NCI-H510A treated with DMSO at 0.1 percent for 48 hours (cell line): Measurements from ENCODE around the gene ATRNL1.
"Not testable (repeated sequence)": the region's sequence is repeated elsewhere in the genome, so short reads cannot be mapped to it uniquely, and the experiment has no call there.

Experiments used
- DNase-seq: peaks from one replicate; lab custom pipeline; 2025; lab: John Stamatoyannopoulos, UW

The ATRNL1 gene

DNA sequence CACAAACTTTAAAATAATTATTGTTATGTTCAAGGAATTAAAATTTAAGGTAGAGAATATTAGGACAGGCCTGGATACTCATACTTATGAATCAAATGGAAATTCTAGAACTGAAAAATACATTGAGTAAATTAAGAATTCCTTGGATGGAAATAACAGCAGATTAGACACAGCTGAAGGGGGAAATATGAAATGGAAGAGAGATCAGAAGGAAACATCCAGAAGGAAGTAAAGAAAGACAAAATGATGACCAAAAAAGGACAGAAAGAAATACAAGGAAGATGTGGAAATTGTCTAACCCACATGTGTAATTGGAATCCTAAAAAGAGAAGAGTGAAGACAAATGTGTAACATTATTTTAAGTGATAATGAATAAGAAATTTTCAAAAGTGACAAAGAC is 128.9 kb downstream of the ATRNL1 start:
- no peak for DNase-seq

DNA sequence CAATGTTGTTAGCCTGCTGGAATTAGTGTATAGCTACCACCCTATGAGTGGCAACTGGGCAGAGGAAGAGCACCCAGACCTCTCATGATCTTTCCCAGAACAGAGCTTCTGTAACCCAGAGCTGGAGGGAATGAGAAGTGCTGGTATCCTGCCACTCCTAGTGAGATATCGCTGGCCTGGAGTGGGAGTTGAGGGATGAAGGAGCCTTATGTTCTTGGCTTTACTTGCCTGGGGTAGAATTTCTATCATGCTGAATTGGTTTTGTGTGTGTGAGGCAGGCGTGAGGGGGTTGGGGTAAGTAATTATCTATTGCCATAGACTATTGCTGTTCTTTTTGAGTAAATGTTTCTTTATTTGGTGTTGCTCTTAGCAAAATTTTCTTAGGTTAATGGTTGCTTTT is 146.6 kb downstream of the ATRNL1 start:
- DNase-seq, result no peak

DNA sequence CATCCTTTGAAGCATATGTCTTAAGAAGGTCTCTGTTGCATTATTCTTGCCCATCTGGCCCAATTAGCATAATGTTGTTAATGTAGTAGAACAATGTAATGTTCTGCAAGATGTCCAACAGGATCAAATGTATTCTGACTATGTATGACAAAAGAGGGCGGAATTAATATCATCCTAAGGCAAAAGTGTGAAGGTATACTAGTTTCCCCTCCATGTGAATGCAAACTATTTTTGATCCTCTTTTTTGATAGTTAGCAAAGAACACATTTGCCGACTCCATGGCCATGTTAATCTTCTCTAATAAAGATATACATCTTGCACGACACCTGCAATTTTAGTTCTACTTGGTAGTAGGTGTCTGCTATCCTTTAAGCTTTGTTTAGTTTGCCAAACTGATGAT is 157.6 kb downstream of the ATRNL1 start:
- no peak for DNase-seq

DNA sequence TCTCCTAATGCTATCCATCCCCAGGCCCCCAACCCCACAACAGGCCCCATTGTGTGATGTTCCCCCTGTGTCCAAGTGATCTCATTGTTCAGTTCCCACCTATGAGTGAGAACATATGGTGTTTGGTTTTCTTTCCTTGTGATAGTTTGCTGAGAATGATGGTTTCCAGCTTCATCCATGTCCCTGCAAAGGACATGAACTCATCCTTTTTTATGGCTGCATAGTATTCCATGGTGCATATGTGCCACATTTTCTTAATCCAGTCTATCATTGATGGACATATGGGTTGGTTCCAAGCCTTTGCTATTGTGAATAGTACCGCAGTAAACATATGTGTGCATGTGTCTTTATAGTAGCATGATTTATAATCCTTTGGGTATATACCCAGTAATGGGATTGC is 160.6 kb downstream of the ATRNL1 start:
- not testable (repeated sequence) for DNase-seq

DNA sequence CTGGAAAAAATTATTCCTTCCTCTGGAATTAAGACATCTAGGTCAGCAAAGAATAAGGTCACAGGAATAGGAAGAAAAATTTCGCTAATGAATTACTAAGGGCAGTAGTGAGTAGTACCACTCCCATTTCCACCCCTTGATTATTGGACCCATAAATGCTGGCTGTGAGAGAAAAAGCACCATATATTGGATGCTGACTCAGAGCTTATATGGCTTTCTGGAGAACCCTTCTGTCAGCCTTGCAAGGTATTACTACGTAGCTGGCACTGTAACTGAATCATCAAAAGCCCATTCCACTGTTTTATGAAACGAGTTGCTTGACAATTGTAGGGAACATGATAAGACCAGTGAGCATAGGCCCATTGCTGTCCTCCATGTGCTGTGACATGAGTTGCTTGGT is 179.3 kb downstream of the ATRNL1 start:
- DNase-seq, result no peak

DNA sequence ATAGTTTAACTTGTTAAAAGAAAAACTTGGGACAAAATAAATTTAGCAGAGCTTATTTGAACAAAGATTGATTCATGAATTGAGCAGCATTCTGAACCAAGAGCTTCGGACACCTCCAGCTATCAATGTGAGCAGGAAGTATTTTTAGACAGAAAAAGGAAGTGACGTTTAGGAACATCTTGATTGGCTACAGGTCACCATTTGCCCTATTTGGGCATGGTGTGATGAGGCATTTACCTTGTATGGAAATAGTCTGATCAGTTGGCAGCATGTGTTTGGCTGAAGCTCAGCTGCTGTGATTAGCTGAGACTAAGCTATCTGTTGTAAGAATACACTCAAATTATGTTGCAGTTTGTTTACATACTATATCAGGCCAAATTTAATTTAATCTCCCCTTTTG is 185.1 kb downstream of the ATRNL1 start:
- DNase-seq, result no peak

DNA sequence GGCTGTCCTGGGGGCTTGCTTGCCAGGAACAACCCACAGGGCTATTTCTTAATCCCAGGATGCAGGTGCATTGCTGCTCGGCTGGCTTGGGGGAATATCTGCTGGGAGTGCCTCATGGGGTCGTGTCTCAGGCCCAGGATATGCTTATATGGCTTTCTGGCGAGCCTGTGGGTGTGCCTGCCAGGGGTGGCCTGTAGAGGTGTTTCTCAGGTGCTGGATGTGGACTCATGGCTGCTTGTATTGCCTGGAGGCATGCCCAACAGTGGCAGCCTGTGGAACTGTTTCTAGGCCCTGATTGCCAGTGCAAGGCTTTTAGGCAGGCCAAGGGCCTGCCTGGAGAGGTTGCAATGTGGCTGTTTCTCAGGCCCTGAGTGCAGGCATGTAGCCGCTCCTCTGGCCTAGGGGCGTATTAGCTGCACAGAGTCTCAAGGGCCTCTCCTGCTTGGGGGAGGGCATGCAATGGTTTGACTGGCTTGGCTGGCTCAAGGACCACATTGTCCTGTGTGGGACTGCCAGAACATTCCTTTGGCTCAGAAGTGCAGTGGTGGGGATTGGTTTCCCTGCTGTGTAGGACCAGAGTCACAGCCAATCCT is 202.1 kb downstream of the ATRNL1 start:
- no peak for DNase-seq

DNA sequence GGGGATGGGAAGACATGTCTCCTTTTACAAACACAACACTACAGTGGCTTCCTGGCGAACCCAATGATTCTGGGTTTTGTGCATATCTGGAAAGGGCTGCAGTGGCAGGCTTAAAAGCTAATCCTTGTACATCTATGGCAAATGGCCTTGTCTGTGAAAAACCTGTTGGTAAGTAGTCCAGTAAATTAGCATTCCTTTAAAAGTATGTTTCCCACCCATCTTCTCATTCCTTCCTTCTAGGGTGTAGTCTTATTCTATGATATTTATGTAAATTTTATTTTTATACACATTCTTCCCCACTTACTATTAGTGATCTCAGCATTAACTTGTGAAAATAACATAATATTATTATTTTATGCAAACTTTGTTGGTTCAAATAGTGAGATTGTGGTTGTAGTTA is 206.9 kb downstream of the ATRNL1 start:
- no peak for DNase-seq

DNA sequence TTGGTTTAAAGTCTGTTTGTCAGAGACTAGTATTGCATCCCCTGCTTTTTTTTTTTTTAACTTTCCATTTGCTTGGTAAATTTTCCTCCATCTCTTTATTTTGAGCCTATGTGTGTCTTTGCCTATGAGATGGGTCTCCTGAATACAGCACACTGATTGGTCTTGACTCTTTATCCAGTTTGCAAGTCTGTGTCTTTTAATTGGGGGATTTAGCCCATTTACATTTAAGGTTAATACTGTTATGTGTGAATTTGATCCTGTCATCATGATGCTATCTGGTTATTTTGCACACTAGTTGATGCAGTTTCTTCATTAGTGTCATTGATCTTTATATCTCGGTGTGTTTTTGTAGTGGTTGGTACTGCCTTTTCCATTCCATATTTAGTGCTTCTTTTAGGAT is 226.5 kb downstream of the ATRNL1 start:
- DNase-seq, result not testable (repeated sequence)

DNA sequence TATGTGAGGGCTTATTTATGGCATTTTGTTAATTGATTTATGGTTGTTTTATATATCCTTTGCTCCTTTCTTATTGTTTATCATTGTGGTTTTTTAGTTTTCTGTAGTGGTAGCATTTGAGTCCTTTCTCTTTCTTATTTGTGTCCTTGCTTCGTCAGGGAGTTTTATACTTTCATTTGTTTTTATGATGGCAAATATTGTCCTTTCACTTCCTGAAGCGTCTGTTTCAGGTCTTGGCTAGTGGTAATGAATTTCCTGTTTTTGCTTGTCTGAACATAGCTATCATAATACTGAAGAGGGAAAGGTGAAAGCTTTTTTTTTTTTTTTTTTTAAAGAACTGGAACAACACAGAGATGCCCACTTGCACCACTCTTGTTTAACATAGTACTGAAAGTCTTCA is 228.2 kb downstream of the ATRNL1 start:
- DNase-seq, result no peak

DNA sequence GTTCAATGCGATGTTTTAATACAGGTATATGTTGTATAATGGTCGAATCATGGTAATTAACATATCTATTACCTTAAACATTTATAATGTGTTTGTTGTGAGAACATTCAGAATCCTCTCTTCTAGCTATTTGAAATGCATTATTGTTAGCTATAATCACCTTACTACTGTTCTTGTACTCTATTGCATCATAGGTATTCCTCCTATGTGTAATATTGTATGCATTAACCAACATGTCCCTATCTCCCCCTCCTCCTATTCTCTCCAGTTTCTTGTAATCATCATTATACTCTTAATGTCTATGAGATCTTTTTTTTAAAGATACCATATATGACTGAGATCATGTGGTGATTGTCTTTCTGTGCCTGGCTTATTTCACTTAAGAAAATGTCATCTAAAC is 235.2 kb downstream of the ATRNL1 start:
- no peak for DNase-seq

DNA sequence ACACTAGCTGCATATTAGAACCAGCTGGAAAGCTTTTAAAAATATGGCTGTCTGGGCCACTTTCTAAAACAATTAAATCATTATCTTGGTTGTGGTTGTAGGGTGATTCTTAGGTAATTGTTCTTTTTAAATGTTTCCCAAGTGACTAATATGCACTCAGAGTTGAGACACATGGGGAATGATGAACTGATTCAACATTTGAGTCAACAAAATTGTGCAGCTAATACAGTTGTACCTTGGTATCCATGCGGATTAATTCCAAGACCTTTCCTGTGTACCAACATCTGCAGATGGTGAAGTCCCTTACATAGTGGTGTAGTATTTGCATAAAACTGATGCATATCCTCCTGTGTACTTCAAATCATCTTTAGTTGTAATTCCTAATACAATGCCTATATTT is 242.2 kb downstream of the ATRNL1 start:
- no peak for DNase-seq

DNA sequence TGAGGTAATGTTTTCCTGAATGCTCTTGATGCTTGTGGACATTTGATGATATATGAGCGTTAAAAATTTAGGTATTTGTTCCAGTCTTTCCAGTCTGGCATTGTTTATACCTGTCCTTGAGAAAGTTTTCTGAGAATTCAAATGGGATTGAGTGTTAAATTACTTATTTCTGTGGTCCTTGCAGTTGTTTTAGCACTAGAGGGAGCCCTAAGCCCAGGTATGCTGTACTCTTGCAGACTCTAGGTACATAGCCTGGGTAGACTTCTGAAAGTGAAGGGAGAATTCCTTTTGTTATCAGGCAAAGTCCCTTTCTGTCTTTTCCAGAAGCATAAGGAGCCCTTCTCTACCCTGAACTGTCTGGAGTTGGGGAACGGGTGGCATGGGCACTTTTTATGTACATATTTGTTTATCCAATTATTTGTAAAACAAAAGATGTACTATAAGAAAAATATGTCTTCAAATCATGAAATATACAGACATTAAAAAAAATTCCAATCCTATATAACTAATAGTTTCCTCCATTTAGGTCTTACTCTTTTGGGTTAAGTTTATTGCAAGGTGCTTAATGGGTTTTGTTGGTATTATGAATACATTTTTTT is 262.1 kb downstream of the ATRNL1 start:
- DNase-seq, result peak; percentile 91

DNA sequence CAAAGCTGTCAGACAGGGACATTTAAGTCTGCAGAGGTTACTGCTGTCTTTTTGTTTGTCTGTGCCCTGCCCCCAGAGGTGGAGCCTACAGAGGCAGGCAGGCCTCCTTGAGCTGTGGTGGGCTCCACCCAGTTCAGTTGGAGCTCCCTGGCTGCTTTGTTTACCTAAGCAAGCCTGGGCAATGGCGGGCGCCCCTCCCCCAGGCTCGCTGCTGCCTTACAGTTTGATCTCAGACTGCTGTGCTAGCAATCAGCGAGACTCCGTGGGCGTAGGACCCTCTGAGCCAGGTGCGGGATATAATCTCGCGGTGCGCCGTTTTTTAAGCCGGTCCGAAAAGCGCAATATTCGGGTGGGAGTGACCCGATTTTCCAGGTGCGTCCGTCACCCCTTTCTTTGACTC is 274.8 kb downstream of the ATRNL1 start:
- DNase-seq, result not testable (repeated sequence)

DNA sequence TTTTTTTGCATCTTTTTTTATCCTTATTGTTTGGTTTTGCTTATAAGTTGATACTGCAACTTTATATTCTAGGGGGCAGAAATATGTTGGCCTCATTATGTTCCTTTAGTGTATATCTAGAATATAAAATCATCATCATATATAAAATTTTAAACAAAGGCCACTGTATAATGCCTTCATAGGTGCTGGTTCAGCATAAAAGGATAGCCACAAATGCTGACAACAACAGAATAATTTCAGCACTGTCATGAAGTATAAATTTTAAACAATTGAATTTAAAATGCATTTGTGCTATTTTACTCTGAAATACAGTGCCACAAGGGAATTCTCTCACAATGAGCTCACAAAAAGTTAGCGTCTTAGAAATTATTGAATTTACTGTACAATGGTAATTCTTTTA is 285.9 kb downstream of the ATRNL1 start:
- DNase-seq, result no peak

DNA sequence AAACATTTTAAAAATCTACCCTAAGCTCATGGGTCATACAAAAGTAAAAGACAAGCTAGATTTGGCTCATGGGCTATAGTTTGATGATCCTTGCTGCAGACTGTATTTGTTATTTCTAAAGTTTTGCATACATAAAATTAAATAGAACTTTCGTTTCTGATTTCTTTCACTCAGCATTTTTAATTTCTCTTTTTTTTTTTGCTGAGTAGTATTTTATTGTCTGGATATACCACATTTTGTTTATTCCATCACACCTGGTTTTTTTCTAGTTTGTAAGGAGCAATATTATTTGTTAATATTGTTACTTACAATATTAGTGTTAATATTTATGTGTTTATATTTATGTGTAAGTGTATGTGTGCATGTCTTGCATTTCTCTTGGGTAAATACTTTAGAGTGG is 291.5 kb downstream of the ATRNL1 start:
- DNase-seq, result no peak

DNA sequence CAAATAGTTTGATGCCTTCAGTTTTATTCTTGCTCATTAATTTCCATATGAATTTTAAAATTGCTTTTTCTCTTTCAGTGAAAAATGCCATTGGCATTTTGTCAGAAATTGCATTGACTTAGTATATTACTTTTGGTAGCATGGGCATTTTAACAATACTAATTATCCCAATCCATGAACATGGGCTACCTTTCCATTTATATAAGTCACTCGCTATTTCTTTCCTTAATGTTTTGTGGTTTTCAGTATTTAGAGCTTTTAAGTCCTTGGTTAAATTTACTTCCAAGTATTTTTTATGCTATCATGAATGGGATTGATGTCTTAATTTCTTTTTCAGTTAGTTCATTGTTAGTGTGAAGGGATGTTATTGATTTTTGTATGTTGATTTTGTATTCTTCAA is 297.4 kb downstream of the ATRNL1 start:
- no peak for DNase-seq

DNA sequence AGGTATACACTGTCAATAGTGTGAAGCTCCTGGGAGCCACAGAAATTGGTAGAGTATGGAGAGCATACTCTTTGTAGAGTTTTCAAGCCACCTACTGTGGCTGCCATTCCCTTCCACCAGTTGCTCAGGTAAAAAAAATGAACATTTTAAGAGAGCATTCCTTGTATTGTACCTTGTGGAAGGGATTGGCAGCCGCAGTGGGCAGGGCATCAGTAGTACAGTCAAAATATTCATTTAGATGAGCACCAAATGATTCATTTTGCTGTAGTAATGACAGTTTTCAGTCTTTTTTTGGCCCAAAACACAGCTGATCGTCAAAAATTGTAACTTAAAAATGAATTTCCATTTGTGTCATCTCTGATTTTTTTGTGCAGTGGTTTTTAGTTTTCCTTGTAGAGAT is 304.9 kb downstream of the ATRNL1 start:
- DNase-seq, result no peak

DNA sequence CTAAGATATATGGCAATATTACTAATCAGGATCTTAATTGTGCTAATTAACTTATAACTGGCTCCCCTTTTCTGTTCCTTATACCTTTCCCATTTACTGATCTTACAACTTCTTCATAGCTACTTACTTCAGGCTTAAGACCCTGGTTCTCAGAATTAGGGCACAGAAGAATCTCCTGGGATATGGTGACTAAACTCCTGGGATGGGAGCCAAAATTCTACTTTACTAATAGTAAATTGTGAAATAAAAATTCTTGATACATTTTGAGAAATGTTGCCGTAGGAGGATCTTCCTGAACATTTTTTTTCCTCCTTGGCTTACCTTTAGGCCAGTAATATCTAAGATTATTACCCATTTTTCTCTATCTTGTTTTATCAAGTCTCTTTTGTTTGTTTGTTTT is 309.5 kb downstream of the ATRNL1 start:
- no peak for DNase-seq

DNA sequence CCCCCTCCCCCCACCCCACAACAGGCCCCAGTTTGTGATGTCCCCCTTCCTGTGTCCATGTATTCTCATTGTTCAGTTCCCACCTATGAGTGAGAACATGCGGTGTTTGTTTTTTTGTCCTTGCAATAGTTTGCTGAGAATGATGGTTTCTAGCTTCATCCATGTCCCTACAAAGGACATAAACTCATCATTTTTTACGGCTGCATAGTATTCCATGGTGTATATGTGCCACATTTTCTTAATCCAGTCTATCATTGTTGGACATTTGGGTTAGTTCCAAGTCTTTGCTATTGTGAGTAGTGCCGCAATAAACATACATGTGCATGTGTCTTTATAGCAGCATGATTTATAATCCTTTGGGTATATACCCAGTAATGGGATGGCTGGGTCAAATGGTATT is 312.7 kb downstream of the ATRNL1 start:
- not testable (repeated sequence) for DNase-seq

DNA sequence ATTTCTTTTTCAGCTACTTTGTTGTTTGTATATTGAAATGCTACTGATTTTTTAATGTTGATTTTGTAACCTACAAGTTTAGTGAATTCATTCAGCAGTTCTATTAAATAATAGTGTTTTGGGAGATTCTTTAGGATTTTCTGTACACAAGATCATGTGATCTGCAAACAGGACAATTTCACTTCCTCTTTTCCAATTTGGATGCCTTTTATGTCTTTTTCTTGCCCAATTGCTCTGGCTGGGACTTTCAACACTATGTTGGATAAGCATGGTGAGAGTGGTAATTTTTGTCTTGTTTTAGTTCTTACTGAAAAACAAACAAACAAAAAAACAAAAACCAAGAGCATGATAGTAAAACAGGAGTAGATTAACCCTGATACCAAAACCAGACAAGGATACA is 316.2 kb downstream of the ATRNL1 start:
- no peak for DNase-seq

DNA sequence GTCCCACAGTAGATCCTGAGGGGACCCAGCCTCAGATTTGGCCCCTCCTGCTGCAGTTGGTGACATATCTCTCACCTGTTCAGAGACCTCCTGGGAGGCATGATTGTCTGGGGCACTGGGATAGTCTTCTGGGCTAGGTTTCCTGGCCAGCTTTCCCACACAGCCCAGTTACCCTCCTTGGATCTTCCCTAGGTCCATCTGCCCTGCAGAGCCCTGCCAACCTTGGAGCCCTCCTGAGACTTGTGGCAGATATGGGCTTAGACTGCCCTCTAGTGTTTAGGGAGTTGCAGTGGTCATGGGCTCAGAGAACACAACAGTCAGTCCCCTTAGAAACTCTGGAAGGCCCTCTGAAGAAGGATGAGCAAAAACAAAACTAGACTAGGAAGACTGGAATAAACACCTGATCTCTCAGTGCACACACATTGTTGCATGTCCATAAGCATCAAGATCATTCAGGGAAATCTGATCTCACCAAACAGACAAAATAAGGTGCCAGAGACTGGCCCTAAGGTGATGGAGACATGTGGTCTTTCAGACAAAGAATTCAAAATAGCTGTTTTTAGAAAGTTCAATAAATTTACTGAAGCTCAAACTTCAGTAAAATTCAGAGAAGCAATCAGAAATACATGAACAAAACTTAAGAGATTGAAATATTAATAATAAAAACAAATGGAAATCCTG is 324.6 kb downstream of the ATRNL1 start:
- DNase-seq, result peak; percentile 18

DNA sequence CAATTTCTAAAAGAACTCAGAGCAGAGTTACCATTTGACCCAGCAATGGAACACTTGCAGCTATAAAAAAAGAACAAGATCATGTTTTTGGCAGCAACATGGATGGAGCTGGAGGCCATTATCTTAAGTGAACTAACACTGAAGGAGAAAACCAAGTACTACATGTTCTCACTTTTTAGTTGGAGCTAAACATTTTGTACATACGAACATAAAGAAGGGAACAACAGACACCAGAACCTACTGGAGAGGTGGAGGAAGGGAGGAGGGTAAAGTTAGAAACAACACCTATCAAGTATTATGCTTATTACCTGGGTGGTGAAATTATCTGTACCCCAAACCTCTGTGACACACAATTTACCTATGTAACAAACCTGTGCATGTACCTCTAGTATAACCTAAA is 329.5 kb downstream of the ATRNL1 start:
- no peak for DNase-seq

DNA sequence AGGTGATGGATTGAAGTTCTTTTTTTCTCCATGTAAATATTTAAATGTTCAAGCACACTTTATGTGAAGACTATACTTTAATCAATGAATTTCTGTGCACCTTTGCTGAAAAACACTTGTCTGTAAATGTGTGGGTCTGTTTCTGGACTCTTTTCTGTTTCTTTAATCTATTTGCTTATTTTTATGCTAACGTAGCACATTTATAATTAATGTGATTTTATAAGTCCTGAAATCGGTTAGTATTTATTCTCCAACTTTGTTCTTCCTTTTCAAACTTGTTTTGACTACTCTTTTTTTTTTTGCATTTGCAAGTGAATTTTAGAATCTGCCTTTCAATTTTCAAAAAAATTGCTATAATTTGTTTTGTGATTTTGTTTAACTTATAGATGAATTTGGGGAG is 334.4 kb downstream of the ATRNL1 start:
- DNase-seq, result no peak
